B cell (primary cell): ENCODE results near the gene SSH3.

Experiments
- CTCF ChIP-seq: fragments of 200-600 bp; IDR thresholded peaks from one replicate; pipeline ENCODE4 v1.8.0; 2022; ENCODE audit warnings: antibody characterized with exemption, mild to moderate bottlenecking
- EZH2 ChIP-seq: IDR thresholded peaks from 2 replicates; pipeline ENCODE4 v1.6.1; 2012; ENCODE audit warnings: borderline replicate concordance, low read depth, mild to moderate bottlenecking, moderate library complexity, low read length; ENCODE audit not compliant: insufficient read depth, poor library complexity, severe bottlenecking

GRCh38 chr11:67280788-67281551 is 22.4 kb upstream of the SSH3 start:
- TF ChIP-seq CTCF (no peak), EZH2 (no peak)
